ENCODE measurements around the gene FN1. TPM values are rescaled to one million over a fixed set of nuclear protein-coding genes. Genes with fewer than 3 reads are reported as not detected.
A peak's percentile ranks its signal among the peaks of the same experiment; 100 is the strongest.

The FN1 gene
- total RNA-seq, 4 donors from 2014 or later, result 89.6 to 220 (median 177) TPM

GRCh38 chr2:215430528-215431187, 5.2 kb downstream of the FN1 start:
- no peak for TF ChIP-seq CTCF (IDR thresholded peaks at IDR 0.05)
- ATAC-seq (ENCODE audit: low FRiP score), result peak; percentile 42
- no peak for DNase-seq (ENCODE audit: low spot score)

GRCh38 chr2:215429424-215429823, 6.4 kb downstream of the FN1 start:
- DNase-seq (ENCODE audit: low spot score) (no peak), ATAC-seq (ENCODE audit: low FRiP score) (no peak)
- no peak for TF ChIP-seq CTCF (IDR thresholded peaks at IDR 0.05)

GRCh38 chr2:215428060-215428910, 7.6 kb downstream of the FN1 start:
- DNase-seq (ENCODE audit: low spot score) (no peak), ATAC-seq (ENCODE audit: low FRiP score) (no peak)
- no peak for TF ChIP-seq CTCF (IDR thresholded peaks at IDR 0.05)

GRCh38 chr2:215427585-215427984, 8.3 kb downstream of the FN1 start:
- DNase-seq (ENCODE audit: low spot score) (no peak), ATAC-seq (ENCODE audit: low FRiP score) (no peak)
- TF ChIP-seq CTCF (IDR thresholded peaks at IDR 0.05), result no peak

GRCh38 chr2:215425021-215425782, 10.7 kb downstream of the FN1 start:
- ATAC-seq (ENCODE audit: low FRiP score) (no peak), DNase-seq (ENCODE audit: low spot score) (no peak)
- no peak for TF ChIP-seq CTCF (IDR thresholded peaks at IDR 0.05)

GRCh38 chr2:215423928-215424540, 11.8 kb downstream of the FN1 start:
- DNase-seq (ENCODE audit: low spot score) (no peak), ATAC-seq (ENCODE audit: low FRiP score) (no peak)
- no peak for TF ChIP-seq CTCF (IDR thresholded peaks at IDR 0.05)

All from omental fat pad (tissue), 4 donors.